ENCODE measurements around the gene CNTNAP5. TPM values are rescaled to one million over a fixed set of nuclear protein-coding genes. Genes with fewer than 3 reads are reported as not detected.

CNTNAP5 gene
- total RNA-seq (not detected), polyA plus RNA-seq (not detected)

DNA sequence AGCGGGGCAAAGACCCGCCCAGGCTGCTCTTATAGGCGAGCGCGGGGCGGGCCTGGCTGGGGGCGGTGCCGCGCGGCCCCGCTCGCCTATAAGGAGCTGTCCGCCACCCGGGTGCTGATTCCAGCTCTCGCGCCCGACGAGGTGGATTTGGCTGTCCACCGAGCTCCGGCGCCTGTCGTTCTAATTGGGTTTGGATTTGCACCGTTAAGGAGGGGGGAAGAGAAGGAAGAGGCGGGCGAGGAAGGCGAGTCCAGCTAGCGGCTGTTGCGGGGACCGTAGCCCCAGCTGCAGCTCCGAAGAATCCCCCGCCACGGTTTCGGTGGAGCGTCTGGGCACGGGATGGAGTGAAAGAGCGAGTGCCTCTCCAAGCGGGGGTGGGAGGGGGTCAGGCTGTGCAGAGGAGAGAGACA lies at the start of gene CNTNAP5:
Gene CNTNAP5 (plus strand): TSS at position 117 of the 410 bp plus-strand sequence. CDS start 364 bp downstream, outside the sequence.
- no peak within 1 kb of the TSS for H3K27ac Mint-ChIP-seq
- intact Hi-C loops (cut with micrococcal nuclease): no loop called here
- Histone ChIP-seq H3K27me3 (ENCODE audit: insufficient read depth, low read length) (no peaks in the 10 kb centered on the region), H3K9me3 (ENCODE audit: control insufficient read depth in 1 of 2, low read length in 2 of 2) (no peaks in the 10 kb centered on the region), H3K4me1 (ENCODE audit: insufficient read depth, low read length) (no peaks in the 10 kb centered on the region), H3K4me3 (ENCODE audit: low read length in 2 of 2) (no peak within 1 kb of the TSS), H3K27ac (ENCODE audit: low read depth, low read length) (no peak within 1 kb of the TSS), H3K36me3 (ENCODE audit: insufficient read depth, low read length) (no peaks in the 10 kb centered on the region)
- POLR2A ChIA-PET (ENCODE audit: partially characterized antibody): no interaction called here
- DNase-seq: no peak
- H3K36me3 Mint-ChIP-seq: no peaks in the 10 kb centered on the region
- peaks cover 0 to 20% (median 14%) of the 10 kb centered on the region in 8 donors for H3K9me3 Mint-ChIP-seq
- H3K27me3 Mint-ChIP-seq: peaks cover 5 to 14% of the 10 kb centered on the region in 2 donors
- H3K4me3 Mint-ChIP-seq: no peak within 1 kb of the TSS
- CTCF ChIA-PET (ENCODE audit: partially characterized antibody): no interaction called here
- no peaks in the 10 kb centered on the region for H3K4me1 Mint-ChIP-seq

DNA sequence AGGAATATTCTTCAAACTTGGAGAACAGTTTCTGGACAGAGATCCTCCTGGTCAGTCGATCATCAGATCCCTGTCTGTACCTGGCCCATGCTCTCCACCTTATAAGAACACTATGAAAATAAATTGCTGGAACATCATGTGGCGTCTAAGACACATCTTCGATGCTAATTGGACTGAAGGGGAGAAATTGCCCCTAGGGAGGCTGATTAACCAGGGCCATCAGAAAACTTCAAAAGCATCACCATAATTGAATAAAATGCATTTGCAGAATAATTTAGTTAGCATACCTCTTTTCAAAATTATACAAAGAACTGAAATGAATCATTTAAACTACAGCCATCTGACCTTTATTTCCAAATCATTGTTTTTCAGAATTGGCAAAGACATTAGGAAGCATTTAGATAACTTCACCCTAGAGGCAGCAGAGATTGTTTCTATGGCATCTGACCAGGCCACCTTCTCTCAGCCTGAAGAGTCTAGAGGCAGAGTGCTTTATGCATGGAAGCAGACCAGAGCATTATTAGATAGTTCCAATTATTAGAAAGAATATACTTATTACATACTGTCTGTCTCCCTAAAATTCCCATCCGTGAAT lies 48.9 kb upstream of the CNTNAP5 start:
- Histone ChIP-seq H3K4me1 (ENCODE audit: insufficient read depth, low read length) (no peaks in the 10 kb centered on the region), H3K36me3 (ENCODE audit: insufficient read depth, low read length) (no peaks in the 10 kb centered on the region), H3K4me3 (ENCODE audit: low read length in 2 of 2) (no peak overlapping the region), H3K9me3 (ENCODE audit: control insufficient read depth in 1 of 2, low read length in 2 of 2) (no peaks in the 10 kb centered on the region), H3K27me3 (ENCODE audit: insufficient read depth, low read length) (no peaks in the 10 kb centered on the region), H3K27ac (ENCODE audit: low read depth, low read length) (no peak overlapping the region)
- Mint-ChIP-seq H3K27ac (no peak overlapping the region), H3K4me1 (no peaks in the 10 kb centered on the region), H3K27me3 (no peaks in the 10 kb centered on the region), H3K4me3 (no peak overlapping the region), H3K36me3 (no peaks in the 10 kb centered on the region), H3K9me3 (peaks cover 2 to 23% (median 11%) of the 10 kb centered on the region in 8 donors)
- ChIA-PET POLR2A (ENCODE audit: partially characterized antibody) (no interaction called here), CTCF (ENCODE audit: partially characterized antibody) (no interaction called here)
- intact Hi-C loops (cut with micrococcal nuclease): no loop called here
- no peak for DNase-seq

DNA sequence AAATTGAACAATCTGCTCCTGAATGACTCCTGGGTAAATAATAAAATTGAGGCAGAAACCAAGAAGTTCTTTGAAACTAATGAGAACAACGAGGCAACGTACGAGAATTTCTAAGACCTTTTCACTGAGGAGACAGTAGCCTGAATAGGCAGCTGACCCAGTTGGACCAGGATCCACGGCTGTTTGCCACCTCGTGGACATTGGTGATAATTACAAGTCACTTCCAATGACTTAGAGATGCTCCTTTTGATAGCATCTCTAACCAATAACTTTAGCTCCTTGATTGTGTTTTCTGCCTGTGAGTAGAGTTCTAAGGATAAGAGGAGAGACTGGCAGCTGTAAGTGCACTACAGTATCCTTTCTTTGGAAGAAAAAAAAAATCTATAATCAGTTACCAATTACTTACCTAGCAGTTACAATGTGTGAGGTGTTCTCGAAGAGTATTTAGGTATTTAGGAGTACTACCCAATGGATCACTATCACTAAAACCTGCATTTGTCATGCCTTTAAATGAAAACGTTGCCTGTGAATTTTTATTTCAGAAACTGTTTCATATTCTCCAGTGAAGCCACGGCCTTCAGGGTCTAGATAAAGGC lies 31.3 kb upstream of the CNTNAP5 start:
- H3K27ac ChIP-seq (ENCODE audit: low read depth, low read length): no peak overlapping the region
- POLR2A ChIA-PET (ENCODE audit: partially characterized antibody): no interaction called here
- Mint-ChIP-seq H3K27ac (no peak overlapping the region), H3K4me3 (no peak overlapping the region), H3K27me3 (no peaks in the 10 kb centered on the region), H3K4me1 (peaks cover 0 to 4% (median under 1%) of the 10 kb centered on the region in 4 donors), H3K9me3 (peaks cover 0 to 10% (median 4%) of the 10 kb centered on the region in 8 donors), H3K36me3 (no peaks in the 10 kb centered on the region)
- no peaks in the 10 kb centered on the region for H3K36me3 ChIP-seq (ENCODE audit: insufficient read depth, low read length)
- no peak for DNase-seq
- intact Hi-C loops (cut with micrococcal nuclease): no loop called here
- H3K27me3 ChIP-seq (ENCODE audit: insufficient read depth, low read length): no peaks in the 10 kb centered on the region
- H3K4me3 ChIP-seq (ENCODE audit: low read length in 2 of 2): no peak overlapping the region
- no peaks in the 10 kb centered on the region for H3K9me3 ChIP-seq (ENCODE audit: control insufficient read depth in 1 of 2, low read length in 2 of 2)
- H3K4me1 ChIP-seq (ENCODE audit: insufficient read depth, low read length): no peaks in the 10 kb centered on the region
- CTCF ChIA-PET (ENCODE audit: partially characterized antibody): no interaction called here

DNA sequence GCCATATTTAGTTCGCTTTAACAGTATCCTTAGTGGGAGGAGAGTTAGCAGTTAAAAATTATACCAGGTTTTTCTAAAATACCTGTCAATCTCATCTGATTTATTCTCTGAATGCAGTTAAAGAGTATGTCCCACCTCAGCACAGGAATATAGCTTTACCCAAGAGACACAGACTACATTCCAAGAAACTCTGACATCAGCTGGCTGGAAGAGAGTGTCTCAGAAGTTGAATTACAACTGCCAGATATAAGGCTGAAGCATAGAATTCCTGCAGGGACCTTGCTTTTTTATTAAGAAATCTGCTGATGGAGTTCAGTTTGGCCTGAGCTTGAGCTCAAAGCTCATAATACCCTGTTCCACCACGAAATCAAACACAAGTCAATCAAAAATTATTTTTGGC lies 25.4 kb upstream of the CNTNAP5 start:
- POLR2A ChIA-PET (ENCODE audit: partially characterized antibody): no interaction called here
- H3K4me3 ChIP-seq (ENCODE audit: low read length in 2 of 2): no peak overlapping the region
- H3K9me3 Mint-ChIP-seq: peaks cover 0 to 11% (median 4%) of the 10 kb centered on the region in 8 donors

DNA sequence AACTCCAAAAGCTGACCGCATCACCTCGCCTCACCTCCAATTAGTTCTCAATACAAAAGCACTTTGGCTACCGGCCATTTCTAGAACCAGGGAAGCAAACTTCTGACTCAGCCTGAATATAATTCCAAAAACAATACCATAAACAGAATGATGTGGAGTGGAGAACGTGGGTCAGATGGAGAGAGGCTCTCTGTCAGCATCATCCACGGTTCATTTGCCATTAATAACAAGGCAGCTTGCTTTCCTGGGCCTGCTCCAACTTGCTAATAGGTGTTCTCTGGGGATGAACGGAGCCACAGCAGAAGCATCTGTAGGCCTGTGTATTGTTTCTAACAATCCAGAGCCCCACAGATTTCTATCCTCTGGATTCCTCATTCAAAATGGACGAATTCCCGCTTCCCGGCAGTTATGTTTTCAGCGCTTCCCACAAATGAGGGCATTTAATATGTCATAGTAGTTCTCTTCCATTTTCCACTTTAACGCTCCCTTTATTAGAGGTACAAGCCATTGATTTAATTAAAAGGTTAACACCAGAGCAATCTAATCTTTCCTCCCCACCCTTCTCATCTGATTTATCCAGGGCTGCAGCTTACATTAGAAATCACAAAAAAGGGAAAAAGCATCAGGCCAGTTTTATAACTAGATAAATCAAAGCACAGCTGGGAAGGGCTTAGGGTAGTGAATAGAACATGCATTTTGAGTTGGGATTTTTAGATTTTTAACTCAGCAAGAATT lies 23.2 kb upstream of the CNTNAP5 start:
- Mint-ChIP-seq H3K27ac (no peak overlapping the region), H3K9me3 (peaks cover 0 to 13% (median 6%) of the 10 kb centered on the region in 8 donors), H3K27me3 (no peaks in the 10 kb centered on the region), H3K36me3 (no peaks in the 10 kb centered on the region), H3K4me1 (no peaks in the 10 kb centered on the region), H3K4me3 (no peak overlapping the region)
- Histone ChIP-seq H3K27me3 (ENCODE audit: insufficient read depth, low read length) (no peaks in the 10 kb centered on the region), H3K27ac (ENCODE audit: low read depth, low read length) (no peak overlapping the region), H3K9me3 (ENCODE audit: control insufficient read depth in 1 of 2, low read length in 2 of 2) (no peaks in the 10 kb centered on the region), H3K4me3 (ENCODE audit: low read length in 2 of 2) (no peak overlapping the region), H3K4me1 (ENCODE audit: insufficient read depth, low read length) (no peaks in the 10 kb centered on the region), H3K36me3 (ENCODE audit: insufficient read depth, low read length) (no peaks in the 10 kb centered on the region)
- POLR2A ChIA-PET (ENCODE audit: partially characterized antibody): no interaction called here
- DNase-seq: no peak
- intact Hi-C loops (cut with micrococcal nuclease): no loop called here
- CTCF ChIA-PET (ENCODE audit: partially characterized antibody): no interaction called here

More for the DNA sequence above, 25.4 kb upstream of the CNTNAP5 start:
- Mint-ChIP-seq H3K36me3 (no peaks in the 10 kb centered on the region), H3K27ac (no peak overlapping the region), H3K4me3 (no peak overlapping the region), H3K27me3 (no peaks in the 10 kb centered on the region), H3K4me1 (no peaks in the 10 kb centered on the region)
- H3K27ac ChIP-seq (ENCODE audit: low read depth, low read length): no peak overlapping the region
- H3K27me3 ChIP-seq (ENCODE audit: insufficient read depth, low read length): no peaks in the 10 kb centered on the region
- no peaks in the 10 kb centered on the region for H3K36me3 ChIP-seq (ENCODE audit: insufficient read depth, low read length)
- intact Hi-C loops (cut with micrococcal nuclease): no loop called here
- H3K4me1 ChIP-seq (ENCODE audit: insufficient read depth, low read length): no peaks in the 10 kb centered on the region
- no peaks in the 10 kb centered on the region for H3K9me3 ChIP-seq (ENCODE audit: control insufficient read depth in 1 of 2, low read length in 2 of 2)
- no peak for DNase-seq
- CTCF ChIA-PET (ENCODE audit: partially characterized antibody): no interaction called here

DNA sequence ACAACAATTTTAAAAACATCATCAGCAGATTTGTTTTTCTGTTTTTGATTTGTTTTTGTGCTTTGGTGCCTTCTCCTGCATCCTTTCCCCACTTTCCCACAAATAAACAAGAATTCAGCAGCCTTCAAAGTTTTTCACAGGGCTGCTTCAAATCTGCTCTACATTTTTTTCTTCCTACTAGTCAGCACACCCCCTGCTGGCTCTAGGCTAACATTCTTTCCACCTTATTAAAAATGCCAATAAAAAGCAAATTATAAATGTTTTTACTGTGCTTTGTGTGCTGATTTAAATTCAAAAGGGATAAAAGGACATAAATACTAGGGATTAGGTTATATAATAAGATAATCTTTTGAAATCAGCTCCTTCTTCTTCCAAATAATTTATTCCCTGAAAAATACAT lies 6.2 kb upstream of the CNTNAP5 start:
- DNase-seq: no peak
- Histone ChIP-seq H3K27me3 (ENCODE audit: insufficient read depth, low read length) (no peaks in the 10 kb centered on the region), H3K36me3 (ENCODE audit: insufficient read depth, low read length) (no peaks in the 10 kb centered on the region), H3K9me3 (ENCODE audit: control insufficient read depth in 1 of 2, low read length in 2 of 2) (no peaks in the 10 kb centered on the region), H3K4me1 (ENCODE audit: insufficient read depth, low read length) (no peaks in the 10 kb centered on the region), H3K4me3 (ENCODE audit: low read length in 2 of 2) (no peak overlapping the region), H3K27ac (ENCODE audit: low read depth, low read length) (no peak overlapping the region)
- Mint-ChIP-seq H3K4me3 (no peak overlapping the region), H3K36me3 (no peaks in the 10 kb centered on the region), H3K27ac (no peak overlapping the region), H3K4me1 (no peaks in the 10 kb centered on the region), H3K27me3 (peaks cover under 1% of the 10 kb centered on the region in 2 donors), H3K9me3 (peaks cover 0 to 18% (median 3%) of the 10 kb centered on the region in 8 donors)
- CTCF ChIA-PET (ENCODE audit: partially characterized antibody): no interaction called here
- intact Hi-C loops (cut with micrococcal nuclease): no loop called here
- POLR2A ChIA-PET (ENCODE audit: partially characterized antibody): no interaction called here

DNA sequence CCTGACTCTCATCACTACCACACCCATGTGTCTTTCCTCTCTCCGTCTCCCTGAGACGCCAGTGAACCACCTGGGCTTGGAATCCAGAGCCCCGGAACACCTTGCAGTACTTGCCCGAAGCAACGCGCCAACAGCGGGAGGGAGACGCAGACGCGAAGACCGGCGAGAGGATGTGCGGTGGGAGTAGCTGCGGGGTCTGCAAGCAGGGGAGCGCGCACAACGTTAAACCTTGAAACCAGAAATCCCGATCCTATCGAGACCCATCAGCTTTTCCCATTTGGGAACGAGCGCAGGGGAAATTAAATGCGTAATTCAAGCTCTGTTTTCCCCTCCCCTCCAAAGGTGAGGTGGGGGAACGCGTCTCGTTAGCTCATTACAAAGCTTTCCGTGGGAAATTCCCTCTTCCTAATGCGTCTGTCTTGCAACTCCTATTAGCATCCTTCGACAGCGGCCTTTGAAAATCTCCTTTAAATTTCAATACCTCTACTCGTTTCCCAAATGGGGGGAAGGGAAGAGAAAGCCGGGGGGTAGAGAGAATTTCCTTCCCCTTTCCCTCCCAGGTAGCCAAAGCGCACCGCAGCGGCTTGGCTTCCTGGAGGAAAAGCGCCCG lies 421 bp upstream of the CNTNAP5 start:
- Mint-ChIP-seq H3K36me3 (no peaks in the 10 kb centered on the region), H3K27me3 (peaks cover 5 to 14% of the 10 kb centered on the region in 2 donors), H3K4me3 (no peak overlapping the region), H3K9me3 (peaks cover 0 to 20% (median 14%) of the 10 kb centered on the region in 8 donors), H3K27ac (no peak overlapping the region), H3K4me1 (no peaks in the 10 kb centered on the region)
- Histone ChIP-seq H3K4me1 (ENCODE audit: insufficient read depth, low read length) (no peaks in the 10 kb centered on the region), H3K27ac (ENCODE audit: low read depth, low read length) (no peak overlapping the region), H3K36me3 (ENCODE audit: insufficient read depth, low read length) (no peaks in the 10 kb centered on the region), H3K4me3 (ENCODE audit: low read length in 2 of 2) (no peak overlapping the region), H3K27me3 (ENCODE audit: insufficient read depth, low read length) (no peaks in the 10 kb centered on the region), H3K9me3 (ENCODE audit: control insufficient read depth in 1 of 2, low read length in 2 of 2) (no peaks in the 10 kb centered on the region)
- POLR2A ChIA-PET (ENCODE audit: partially characterized antibody): no interaction called here
- no peak for DNase-seq
- CTCF ChIA-PET (ENCODE audit: partially characterized antibody): no interaction called here
- intact Hi-C loops (cut with micrococcal nuclease): no loop called here
